Activated naive CD4-positive, alpha-beta T cell treated with anti-CD3 and anti-CD28 coated beads for 36 hours (primary cell): ENCODE results near the gene ATP1A2. TPM values are rescaled to one million over a fixed set of nuclear protein-coding genes. Genes with fewer than 3 reads are reported as not detected.

Experiments used
- total RNA-seq, 2 experiments: library from RNA; stranded (reverse); gene quantifications; one replicate each; pipeline ENCODE4 v1.2.3, GENCODE V29; 2021

ATP1A2 gene
- total RNA-seq, 2 experiments from 2014 or later = not detected

Other genes starting within 250 kb of the ATP1A2 start
- gene CFAP45, start 215.6 kb upstream of the ATP1A2 start, total RNA-seq = 1 to 10 TPM; 2.1 to 2.6 TPM
- gene TAGLN2, start 190.3 kb upstream of the ATP1A2 start, total RNA-seq = 100 to 1,000 TPM; 453 to 454 TPM
- not detected for gene IGSF9, start 170.1 kb upstream of the ATP1A2 start, total RNA-seq
- gene SLAMF9, start 161.5 kb upstream of the ATP1A2 start, total RNA-seq = not detected
- gene PIGM, start 83.8 kb upstream of the ATP1A2 start, total RNA-seq = 1 to 10 TPM; 2.6 TPM
- gene KCNJ10, start 45.6 kb upstream of the ATP1A2 start, total RNA-seq = not detected
- not detected for gene KCNJ9, start 34.2 kb upstream of the ATP1A2 start, total RNA-seq
- gene IGSF8, start 17.1 kb upstream of the ATP1A2 start, total RNA-seq = 10 to 100 TPM; 22.2 to 24.7 TPM
- not detected for gene ATP1A4, start 35.8 kb downstream of the ATP1A2 start, total RNA-seq
- not detected for gene CASQ1, start 74.8 kb downstream of the ATP1A2 start, total RNA-seq
- gene PEA15, start 89.6 kb downstream of the ATP1A2 start, total RNA-seq = 10 to 100 TPM; 34.3 to 42.0 TPM
- gene DCAF8, start 146.8 kb downstream of the ATP1A2 start, total RNA-seq = 100 to 1,000 TPM; 218 to 226 TPM
- 10 to 100 TPM; 58.3 to 65.4 TPM for gene PEX19, start 169.4 kb downstream of the ATP1A2 start, total RNA-seq
- 100 to 1,000 TPM in 1 of 2 experiments, 10 to 100 TPM in 1; 97.8 to 101 TPM for gene COPA, start 227.5 kb downstream of the ATP1A2 start, total RNA-seq
- gene NCSTN, start 227.6 kb downstream of the ATP1A2 start, total RNA-seq = 10 to 100 TPM; 27.4 to 29.4 TPM